ENCODE results near the gene ESR1.

The ESR1 gene

GRCh38 chr6:152147269-152147668 lies 339.8 kb downstream of the ESR1 start:
- TF ChIP-seq, protein P1, sequence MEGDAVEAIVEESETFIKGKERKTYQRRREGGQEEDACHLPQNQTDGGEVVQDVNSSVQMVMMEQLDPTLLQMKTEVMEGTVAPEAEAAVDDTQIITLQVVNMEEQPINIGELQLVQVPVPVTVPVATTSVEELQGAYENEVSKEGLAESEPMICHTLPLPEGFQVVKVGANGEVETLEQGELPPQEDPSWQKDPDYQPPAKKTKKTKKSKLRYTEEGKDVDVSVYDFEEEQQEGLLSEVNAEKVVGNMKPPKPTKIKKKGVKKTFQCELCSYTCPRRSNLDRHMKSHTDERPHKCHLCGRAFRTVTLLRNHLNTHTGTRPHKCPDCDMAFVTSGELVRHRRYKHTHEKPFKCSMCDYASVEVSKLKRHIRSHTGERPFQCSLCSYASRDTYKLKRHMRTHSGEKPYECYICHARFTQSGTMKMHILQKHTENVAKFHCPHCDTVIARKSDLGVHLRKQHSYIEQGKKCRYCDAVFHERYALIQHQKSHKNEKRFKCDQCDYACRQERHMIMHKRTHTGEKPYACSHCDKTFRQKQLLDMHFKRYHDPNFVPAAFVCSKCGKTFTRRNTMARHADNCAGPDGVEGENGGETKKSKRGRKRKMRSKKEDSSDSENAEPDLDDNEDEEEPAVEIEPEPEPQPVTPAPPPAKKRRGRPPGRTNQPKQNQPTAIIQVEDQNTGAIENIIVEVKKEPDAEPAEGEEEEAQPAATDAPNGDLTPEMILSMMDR (conservative IDR thresholded peaks at IDR 0.05; ENCODE audit: low read depth, low read length), result no peak
- Histone ChIP-seq H3K9ac (no peak overlapping the region), H4K20me1 (ENCODE audit: insufficient read depth) (no peaks in the 10 kb centered on the region), H3K4me3 (IDR thresholded peaks at IDR 0.05; ENCODE audit: insufficient read depth, low read depth, low read length) (no peak overlapping the region), H3K79me2 (ENCODE audit: insufficient read depth, low read depth) (no peaks in the 10 kb centered on the region), H2AFZ (ENCODE audit: low read depth) (no peak overlapping the region), H3K36me3 (ENCODE audit: insufficient read depth) (no peaks in the 10 kb centered on the region), H3K27me3 (ENCODE audit: insufficient read depth, low read depth) (no peaks in the 10 kb centered on the region), H3K4me2 (no peak overlapping the region), H3K27ac (no peak overlapping the region), H3K4me1 (ENCODE audit: low read depth, poor library complexity, severe bottlenecking) (no peaks in the 10 kb centered on the region)

DNA sequence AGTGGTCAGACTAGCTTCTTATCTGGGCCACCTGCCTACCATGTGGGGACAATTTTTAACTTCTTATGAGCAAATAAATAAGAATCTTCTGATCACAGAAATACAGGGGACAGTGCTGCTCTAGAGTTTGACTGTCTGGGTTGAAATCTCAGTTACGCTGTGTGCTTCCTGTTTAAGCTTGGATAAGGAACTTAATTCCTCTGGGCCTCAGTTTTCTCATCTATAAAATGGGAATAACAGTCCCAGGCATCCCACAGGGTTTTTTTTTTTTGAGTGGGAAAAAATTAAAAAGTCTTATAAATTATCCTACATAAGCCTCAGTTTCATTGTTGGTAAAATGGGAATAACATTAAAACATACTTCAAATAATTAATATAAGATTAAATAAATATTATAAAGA lies 340.9 kb downstream of the ESR1 start:
- H3K79me2 ChIP-seq (ENCODE audit: insufficient read depth, low read depth), result no peaks in the 10 kb centered on the region
- TF ChIP-seq, protein P1 (conservative IDR thresholded peaks at IDR 0.05; ENCODE audit: low read depth, low read length), result no peak
- H3K4me3 ChIP-seq (IDR thresholded peaks at IDR 0.05; ENCODE audit: insufficient read depth, low read depth, low read length), result no peak overlapping the region
- no peak overlapping the region for H3K27ac ChIP-seq
- H3K27me3 ChIP-seq (ENCODE audit: insufficient read depth, low read depth), result no peaks in the 10 kb centered on the region
- no peak overlapping the region for H3K4me2 ChIP-seq
- H2AFZ ChIP-seq (ENCODE audit: low read depth), result no peak overlapping the region
- H3K4me1 ChIP-seq (ENCODE audit: low read depth, poor library complexity, severe bottlenecking), result no peaks in the 10 kb centered on the region
- no peak overlapping the region for H3K9ac ChIP-seq
- H3K36me3 ChIP-seq (ENCODE audit: insufficient read depth), result no peaks in the 10 kb centered on the region
- H4K20me1 ChIP-seq (ENCODE audit: insufficient read depth), result no peaks in the 10 kb centered on the region

GRCh38 chr6:152150196-152150595 lies 342.7 kb downstream of the ESR1 start:
- no peak overlapping the region for H2AFZ ChIP-seq (ENCODE audit: low read depth)
- H3K79me2 ChIP-seq (ENCODE audit: insufficient read depth, low read depth), result no peaks in the 10 kb centered on the region
- no peak overlapping the region for H3K4me3 ChIP-seq (IDR thresholded peaks at IDR 0.05; ENCODE audit: insufficient read depth, low read depth, low read length)
- no peaks in the 10 kb centered on the region for H3K36me3 ChIP-seq (ENCODE audit: insufficient read depth)
- H4K20me1 ChIP-seq (ENCODE audit: insufficient read depth), result no peaks in the 10 kb centered on the region
- TF ChIP-seq, protein P1 (conservative IDR thresholded peaks at IDR 0.05; ENCODE audit: low read depth, low read length), result no peak
- no peak overlapping the region for H3K27ac ChIP-seq
- H3K9ac ChIP-seq, result no peak overlapping the region
- H3K4me1 ChIP-seq (ENCODE audit: low read depth, poor library complexity, severe bottlenecking), result no peaks in the 10 kb centered on the region
- H3K27me3 ChIP-seq (ENCODE audit: insufficient read depth, low read depth), result no peaks in the 10 kb centered on the region
- H3K4me2 ChIP-seq, result no peak overlapping the region

- no peaks in the 10 kb centered on the region for H3K4me1 ChIP-seq (ENCODE audit: low read depth, poor library complexity, severe bottlenecking)
- no peak overlapping the region for H2AFZ ChIP-seq (ENCODE audit: low read depth)
- no peak overlapping the region for H3K9ac ChIP-seq
- H4K20me1 ChIP-seq (ENCODE audit: insufficient read depth), result no peaks in the 10 kb centered on the region
- H3K27ac ChIP-seq, result no peak overlapping the region
- TF ChIP-seq, protein P1 (conservative IDR thresholded peaks at IDR 0.05; ENCODE audit: low read depth, low read length), result no peak
- no peaks in the 10 kb centered on the region for H3K27me3 ChIP-seq (ENCODE audit: insufficient read depth, low read depth)
- no peaks in the 10 kb centered on the region for H3K79me2 ChIP-seq (ENCODE audit: insufficient read depth, low read depth)
- no peak overlapping the region for H3K4me2 ChIP-seq
- no peaks in the 10 kb centered on the region for H3K36me3 ChIP-seq (ENCODE audit: insufficient read depth)
- no peak overlapping the region for H3K4me3 ChIP-seq (IDR thresholded peaks at IDR 0.05; ENCODE audit: insufficient read depth, low read depth, low read length)
Observed at GRCh38 chr6:152151920-152152319, 344.4 kb downstream of the ESR1 start.

Data from KMS-11 (cell line).